CD4-positive, alpha-beta memory T cell (primary cell): ENCODE results near the gene EREG. TPM values are rescaled to one million over a fixed set of nuclear protein-coding genes. Genes with fewer than 3 reads are reported as not detected.

Experiments
- CTCF ChIA-PET: fragments of 350-600 bp; sonication (Branson Sonifier 250); formaldehyde crosslinking; loops from one replicate; lab custom pipeline; 2021; ENCODE audit warnings: inconsistent platforms; ENCODE audit not compliant: partially characterized antibody; lab: Charles Lee
- POLR2A ChIA-PET: fragments of 350-600 bp; sonication (Branson Sonifier 250); formaldehyde crosslinking; loops from one replicate; lab custom pipeline; 2021; ENCODE audit not compliant: partially characterized antibody; lab: Charles Lee
- DNase-seq, 5 donors: peaks; one replicate each; pipeline versions ENCODE4 v3.0.0 to v3.0.0-alpha.2; 2020 to 2022; ENCODE audit warnings: mixed read lengths in 1 of 5
- H3K27ac ChIP-seq: one replicate; pipeline ENCODE4 v1.7.0; 2013; ENCODE audit warnings: low read depth, low read length
- H3K27me3 ChIP-seq: 2 replicates; pipeline ENCODE4 v1.7.0; 2013; ENCODE audit warnings: mild to moderate bottlenecking, low read length, moderate library complexity; ENCODE audit not compliant: insufficient read depth
- H3K36me3 ChIP-seq: 2 replicates; pipeline ENCODE4 v1.7.0; 2013; ENCODE audit warnings: mild to moderate bottlenecking, low read length, moderate library complexity; ENCODE audit not compliant: insufficient read depth
- H3K4me1 ChIP-seq: 2 replicates; pipeline ENCODE4 v1.7.0; 2013; ENCODE audit warnings: mild to moderate bottlenecking, low read length, moderate library complexity; ENCODE audit not compliant: insufficient read depth
- H3K4me3 ChIP-seq, 2 donors: one replicate each; pipeline ENCODE4 v1.7.0; 2013; ENCODE audit warnings: low read length in 2 of 2, mild to moderate bottlenecking in 1 of 2
- H3K9me3 ChIP-seq, 2 donors: one replicate each; pipeline ENCODE4 v1.7.0; 2013; ENCODE audit warnings: low read length in 2 of 2, control low read depth in 1 of 2; ENCODE audit not compliant: control insufficient read depth in 1 of 2
- H3K27ac Mint-ChIP-seq, 7 donors: one replicate each; pipeline ENCODE4 v1.8.0; 2020 to 2021; ENCODE audit warnings: mixed read lengths in 7 of 7, mild to moderate bottlenecking in 6 of 7, inconsistent platforms in 3 of 7, moderate library complexity in 3 of 7
- H3K27me3 Mint-ChIP-seq, 2 donors: one replicate each; pipeline ENCODE4 v1.8.0; 2020 to 2021; ENCODE audit warnings: mixed read lengths in 2 of 2
- H3K36me3 Mint-ChIP-seq, 2 donors: one replicate each; pipeline ENCODE4 v1.8.0; 2020 to 2021; ENCODE audit warnings: mixed read lengths in 2 of 2, inconsistent platforms in 1 of 2, mild to moderate bottlenecking in 1 of 2
- H3K4me1 Mint-ChIP-seq, 4 donors: one replicate each; pipeline ENCODE4 v1.8.0; 2020 to 2021; ENCODE audit warnings: mixed read lengths in 4 of 4, mild to moderate bottlenecking in 1 of 4
- H3K4me3 Mint-ChIP-seq, 8 donors: one replicate each; pipeline ENCODE4 v1.8.0; 2020 to 2021; ENCODE audit warnings: mixed read lengths in 8 of 8, mild to moderate bottlenecking in 7 of 8, moderate library complexity in 6 of 8, inconsistent platforms in 3 of 8
- H3K9me3 Mint-ChIP-seq, 8 donors: one replicate each; pipeline ENCODE4 v1.8.0; 2020 to 2021; ENCODE audit warnings: mixed read lengths in 8 of 8, mild to moderate bottlenecking in 5 of 8, inconsistent platforms in 3 of 8, moderate library complexity in 1 of 8
- intact Hi-C: fragments of 100-400 bp; cut with micrococcal nuclease; formaldehyde crosslinking; loops from one replicate; pipeline ENCODE4 v1.15.1; 2023
- polyA plus RNA-seq, 2 donors: library from polyadenylated mRNA; unstranded; fragments of 300-500 nt; fragmentation: Illumina TruSeq; gene quantifications; one replicate each; pipeline ENCODE4 v1.2.3, GENCODE V29; 2021
- total RNA-seq, 2 experiments: library from RNA; stranded (reverse); gene quantifications; one replicate each; pipeline ENCODE4 v1.2.3, GENCODE V29; 2021

The EREG gene
- total and polyA plus RNA-seq, 4 experiments from 2014 or later, result not detected

- H3K36me3 Mint-ChIP-seq, result no peaks in the 10 kb centered on the region
Measured at GRCh38 chr4:74374561-74375327, 9.8 kb downstream of the EREG start.

GRCh38 chr4:74375824-74376426 is 11.0 kb downstream of the EREG start:
- H3K4me1 Mint-ChIP-seq, result no peaks in the 10 kb centered on the region
- H3K36me3 Mint-ChIP-seq, result no peaks in the 10 kb centered on the region
- POLR2A ChIA-PET, result no interaction called here
- Histone ChIP-seq H3K4me1 (no peaks in the 10 kb centered on the region), H3K4me3 (no peak overlapping the region), H3K9me3 (no peaks in the 10 kb centered on the region), H3K27me3 (no peaks in the 10 kb centered on the region), H3K36me3 (no peaks in the 10 kb centered on the region), H3K27ac (no peak overlapping the region)
- DNase-seq, result no peak
- CTCF ChIA-PET, result interaction anchor here (0.6 to 4.4 kb wide), 8 partner anchors 70 to 300 kb away, joined by 3 to 49 read pairs (median 4); partner anchors contain the start of gene AREG
- intact Hi-C loops, result no loop called here
- H3K27me3 Mint-ChIP-seq, result peaks cover 2% of the 10 kb centered on the region in 2 donors
- H3K4me3 Mint-ChIP-seq, result no peak overlapping the region
- no peak overlapping the region for H3K27ac Mint-ChIP-seq
- no peaks in the 10 kb centered on the region for H3K9me3 Mint-ChIP-seq

More at GRCh38 chr4:74374561-74375327, 9.8 kb downstream of the EREG start:
- Mint-ChIP-seq H3K4me3 (no peak overlapping the region), H3K27me3 (peaks cover 2% of the 10 kb centered on the region in 2 donors), H3K9me3 (no peaks in the 10 kb centered on the region), H3K4me1 (no peaks in the 10 kb centered on the region), H3K27ac (no peak overlapping the region)
- H3K4me1 ChIP-seq, result no peaks in the 10 kb centered on the region
- ChIA-PET POLR2A (no interaction called here), CTCF (interaction anchor here (1.2 to 1.4 kb wide), 2 partner anchors 157 to 248 kb away, joined by 5 read pairs; no protein-coding TSS in a partner anchor)
- DNase-seq, result no peak
- intact Hi-C loops, result no loop called here
- no peaks in the 10 kb centered on the region for H3K9me3 ChIP-seq
- no peaks in the 10 kb centered on the region for H3K27me3 ChIP-seq
- H3K27ac ChIP-seq, result no peak overlapping the region
- H3K4me3 ChIP-seq, result no peak overlapping the region
- no peaks in the 10 kb centered on the region for H3K36me3 ChIP-seq

- Mint-ChIP-seq H3K9me3 (no peaks in the 10 kb centered on the region), H3K27me3 (peaks cover 2% of the 10 kb centered on the region in 2 donors), H3K27ac (no peak overlapping the region), H3K4me1 (no peaks in the 10 kb centered on the region), H3K36me3 (no peaks in the 10 kb centered on the region), H3K4me3 (no peak overlapping the region)
- ChIA-PET POLR2A (interaction anchor here (0.7 kb wide), 2 partner anchors 246 to 284 kb away, joined by 3 read pairs; no protein-coding TSS in a partner anchor), CTCF (interaction anchor here (0.7 to 4.4 kb wide), 13 partner anchors 14 to 445 kb away, joined by 3 to 49 read pairs (median 4); partner anchors contain the start of gene AREG)
- Histone ChIP-seq H3K4me3 (no peak overlapping the region), H3K27me3 (no peaks in the 10 kb centered on the region), H3K27ac (no peak overlapping the region), H3K36me3 (no peaks in the 10 kb centered on the region), H3K4me1 (no peaks in the 10 kb centered on the region), H3K9me3 (no peaks in the 10 kb centered on the region)
- peak in 4 of 5 donors; percentile 32 to 43 (median 36) for DNase-seq
- intact Hi-C loops, result loop anchor here (1.0 kb wide), 5 partner anchors 68 to 298 kb away; partner anchors contain the start of gene AREG
Measured at GRCh38 chr4:74376888-74377483, 12.0 kb downstream of the EREG start.

DNA sequence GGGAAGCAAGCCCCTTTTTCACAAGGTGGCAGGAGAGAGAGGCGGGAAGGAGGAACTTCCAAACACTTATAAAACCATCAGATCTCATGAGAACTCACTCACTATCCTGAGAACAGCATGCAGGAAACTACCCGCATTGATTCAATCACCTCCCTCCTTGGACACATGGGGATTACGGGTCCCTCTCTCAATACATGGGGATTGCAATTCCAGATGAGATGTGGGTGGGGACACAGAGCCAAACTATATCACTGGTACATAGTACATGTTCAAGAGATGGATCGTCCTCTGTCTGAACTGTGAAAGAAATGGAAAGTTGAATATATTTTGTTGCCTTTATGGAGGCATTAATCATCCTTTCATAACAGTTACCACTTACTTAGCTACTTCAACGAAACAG is 12.8 kb downstream of the EREG start:
- intact Hi-C loops, result loop anchor here (1.0 kb wide), 5 partner anchors 68 to 298 kb away; partner anchors contain the start of gene AREG
- Histone ChIP-seq H3K4me1 (no peaks in the 10 kb centered on the region), H3K27me3 (no peaks in the 10 kb centered on the region), H3K4me3 (no peak overlapping the region), H3K27ac (no peak overlapping the region), H3K36me3 (no peaks in the 10 kb centered on the region), H3K9me3 (no peaks in the 10 kb centered on the region)
- H3K4me3 Mint-ChIP-seq, result no peak overlapping the region
- CTCF ChIA-PET, result interaction anchor here (0.7 to 4.4 kb wide), 16 partner anchors 15 to 445 kb away, joined by 3 to 49 read pairs (median 4); partner anchors contain the start of gene AREG
- H3K27ac Mint-ChIP-seq, result no peak overlapping the region
- H3K36me3 Mint-ChIP-seq, result no peaks in the 10 kb centered on the region
- DNase-seq, result no peak
- H3K9me3 Mint-ChIP-seq, result no peaks in the 10 kb centered on the region
- POLR2A ChIA-PET, result interaction anchor here (0.7 kb wide), 2 partner anchors 246 to 284 kb away, joined by 3 read pairs; no protein-coding TSS in a partner anchor
- no peaks in the 10 kb centered on the region for H3K4me1 Mint-ChIP-seq
- peaks cover 2 to 4% of the 10 kb centered on the region in 2 donors for H3K27me3 Mint-ChIP-seq

GRCh38 chr4:74378573-74378972 is 13.6 kb downstream of the EREG start:
- ChIA-PET CTCF (interaction anchor here (0.9 to 4.4 kb wide), 10 partner anchors 8 to 297 kb away, joined by 3 to 49 read pairs (median 4); partner anchors contain the start of gene AREG), POLR2A (no interaction called here)
- no peaks in the 10 kb centered on the region for H3K4me1 Mint-ChIP-seq
- intact Hi-C loops, result no loop called here
- no peak for DNase-seq
- Histone ChIP-seq H3K9me3 (no peaks in the 10 kb centered on the region), H3K4me1 (no peaks in the 10 kb centered on the region), H3K4me3 (no peak overlapping the region), H3K36me3 (no peaks in the 10 kb centered on the region), H3K27me3 (no peaks in the 10 kb centered on the region), H3K27ac (no peak overlapping the region)
- H3K27me3 Mint-ChIP-seq, result peaks cover 2 to 4% of the 10 kb centered on the region in 2 donors
- no peak overlapping the region for H3K4me3 Mint-ChIP-seq
- no peak overlapping the region for H3K27ac Mint-ChIP-seq
- H3K36me3 Mint-ChIP-seq, result no peaks in the 10 kb centered on the region
- no peaks in the 10 kb centered on the region for H3K9me3 Mint-ChIP-seq

DNA sequence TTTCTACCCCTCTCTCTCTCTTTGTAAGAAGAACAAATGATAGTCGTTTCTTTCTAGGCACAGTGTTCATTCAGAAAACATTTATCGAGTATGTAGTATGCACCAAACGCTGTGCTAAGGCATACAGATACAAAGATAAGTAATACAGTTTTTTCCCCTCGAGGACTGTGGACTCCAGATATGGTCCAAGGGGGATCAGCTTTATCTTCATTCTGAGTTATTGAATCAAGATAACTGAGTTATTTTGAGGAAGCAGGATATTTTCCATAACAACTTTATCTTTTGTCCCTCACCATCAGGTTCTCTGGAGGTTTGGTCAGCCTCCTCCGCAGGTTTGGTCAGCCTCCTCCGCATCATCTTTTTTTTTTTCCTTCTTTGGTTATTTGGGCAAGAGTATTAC is 15.0 kb downstream of the EREG start:
- H3K27me3 ChIP-seq, result no peaks in the 10 kb centered on the region
- CTCF ChIA-PET, result interaction anchor here (0.8 to 4.4 kb wide), 5 partner anchors 9 to 153 kb away, joined by 3 to 49 read pairs (median 3); partner anchors contain the start of gene AREG
- Mint-ChIP-seq H3K9me3 (no peaks in the 10 kb centered on the region), H3K27ac (no peak overlapping the region), H3K4me3 (no peak overlapping the region), H3K27me3 (peaks cover 0 to 2% of the 10 kb centered on the region in 2 donors), H3K36me3 (no peaks in the 10 kb centered on the region), H3K4me1 (no peaks in the 10 kb centered on the region)
- no peak overlapping the region for H3K27ac ChIP-seq
- no peaks in the 10 kb centered on the region for H3K4me1 ChIP-seq
- H3K9me3 ChIP-seq, result no peaks in the 10 kb centered on the region
- intact Hi-C loops, result no loop called here
- H3K4me3 ChIP-seq, result no peak overlapping the region
- POLR2A ChIA-PET, result no interaction called here
- no peaks in the 10 kb centered on the region for H3K36me3 ChIP-seq
- no peak for DNase-seq
